Measurements from ENCODE around the gene HCN4.
"Not testable (repeated sequence)": the region's sequence is repeated elsewhere in the genome, so short reads cannot be mapped to it uniquely, and the experiment has no call there.

Gene HCN4

GRCh38 chr15:73368301-73369136 lies at the start of gene HCN4:
Gene HCN4 (minus strand): TSS chr15:73368958. CDS start chr15:73368270, 688 bp downstream.
- no peak for DNase-seq (ENCODE audit: low spot score)

- DNase-seq (ENCODE audit: low spot score) = no peak
Observed at GRCh38 chr15:73414876-73415275, 46.1 kb upstream of the HCN4 start.

DNA sequence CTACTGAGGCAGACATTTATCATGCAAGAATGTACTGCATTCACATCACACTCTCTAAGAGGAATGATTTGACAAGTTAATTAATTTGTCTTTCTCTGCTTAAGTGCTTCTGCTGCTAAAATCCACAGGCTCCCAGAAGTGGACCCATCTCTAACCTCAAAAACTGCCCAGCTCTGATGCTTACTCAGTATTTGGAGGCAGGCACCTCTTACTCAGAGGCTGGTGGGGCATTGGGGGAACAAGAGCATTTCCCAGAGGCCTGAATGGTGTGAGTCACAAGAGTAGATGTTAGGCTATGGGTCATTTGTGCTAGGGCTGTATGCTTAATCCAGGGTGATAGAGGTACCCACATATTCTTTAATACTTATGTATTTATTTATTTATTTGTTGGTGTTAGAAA lies 34.4 kb upstream of the HCN4 start:
- DNase-seq (ENCODE audit: low spot score) = peak; percentile 47

DNA sequence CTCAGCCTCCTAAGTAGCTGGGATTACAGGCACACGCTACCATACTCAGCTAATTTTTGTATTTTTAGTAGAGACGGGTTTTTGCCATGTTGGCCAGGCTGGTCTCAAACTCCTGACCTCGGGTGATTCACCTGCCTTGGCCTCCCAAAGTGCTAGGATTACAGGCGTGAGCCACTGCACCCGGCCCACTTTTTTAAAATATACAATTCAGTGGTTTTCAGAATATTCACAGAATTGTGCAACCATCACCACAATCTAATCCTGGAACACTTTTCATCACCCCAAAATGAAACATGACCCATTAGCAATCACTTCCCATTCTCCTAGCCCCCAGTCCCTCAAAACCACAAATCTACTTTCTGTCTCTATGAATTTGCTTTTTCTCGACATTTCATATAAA lies 31.5 kb upstream of the HCN4 start:
- DNase-seq (ENCODE audit: low spot score) = not testable (repeated sequence)

GRCh38 chr15:73398861-73399260 lies 30.1 kb upstream of the HCN4 start:
- no peak for DNase-seq (ENCODE audit: low spot score)

GRCh38 chr15:73397461-73397860 lies 28.7 kb upstream of the HCN4 start:
- DNase-seq (ENCODE audit: low spot score) = no peak

GRCh38 chr15:73395671-73396070 lies 26.9 kb upstream of the HCN4 start:
- no peak for DNase-seq (ENCODE audit: low spot score)

DNA sequence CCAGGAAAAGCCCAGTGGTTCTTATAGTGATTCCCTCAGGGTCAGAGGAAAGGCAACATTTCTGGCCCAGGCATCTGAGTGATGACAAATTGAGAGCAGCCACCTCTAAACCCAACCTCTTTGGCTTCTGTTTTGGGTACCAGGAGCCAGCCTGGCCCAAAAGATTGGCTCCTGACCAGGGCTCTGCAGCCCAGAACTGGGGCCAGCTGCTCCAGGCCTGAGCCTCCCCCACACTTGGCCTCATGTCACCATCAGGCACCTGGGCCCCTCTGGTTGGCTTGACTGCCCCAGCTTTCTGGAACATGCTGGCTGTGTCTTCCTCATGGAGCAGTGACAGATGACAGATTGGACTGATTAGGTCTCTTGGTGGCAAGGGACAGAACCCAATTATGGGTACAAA lies 26.0 kb upstream of the HCN4 start:
- DNase-seq (ENCODE audit: low spot score) = no peak

GRCh38 chr15:73393336-73393735 lies 24.6 kb upstream of the HCN4 start:
- DNase-seq (ENCODE audit: low spot score) = no peak

DNA sequence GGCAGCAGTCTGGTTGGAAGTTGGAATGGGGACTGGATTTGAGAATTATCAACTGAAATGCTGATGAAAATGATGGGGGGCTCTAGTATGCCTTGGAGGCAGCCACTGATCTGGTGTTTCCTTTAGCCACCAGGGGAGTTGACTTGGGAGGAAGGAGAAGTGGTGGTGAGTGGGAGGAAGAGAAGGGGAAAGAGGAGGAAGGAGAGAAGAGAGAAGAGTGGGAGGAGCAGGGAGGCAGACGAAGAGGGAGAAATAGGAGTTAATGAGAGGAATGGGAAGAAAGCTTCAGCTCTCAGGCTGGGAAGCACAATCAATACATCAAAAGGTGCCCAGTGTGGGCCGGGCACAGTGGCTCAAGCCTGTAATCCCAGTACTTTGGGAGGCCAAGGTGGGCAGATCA lies 23.3 kb upstream of the HCN4 start:
- no peak for DNase-seq (ENCODE audit: low spot score)

- DNase-seq (ENCODE audit: low spot score) = no peak
Observed at GRCh38 chr15:73391128-73391872, 22.5 kb upstream of the HCN4 start.

GRCh38 chr15:73389971-73390544 lies 21.3 kb upstream of the HCN4 start:
- no peak for DNase-seq (ENCODE audit: low spot score)

DNA sequence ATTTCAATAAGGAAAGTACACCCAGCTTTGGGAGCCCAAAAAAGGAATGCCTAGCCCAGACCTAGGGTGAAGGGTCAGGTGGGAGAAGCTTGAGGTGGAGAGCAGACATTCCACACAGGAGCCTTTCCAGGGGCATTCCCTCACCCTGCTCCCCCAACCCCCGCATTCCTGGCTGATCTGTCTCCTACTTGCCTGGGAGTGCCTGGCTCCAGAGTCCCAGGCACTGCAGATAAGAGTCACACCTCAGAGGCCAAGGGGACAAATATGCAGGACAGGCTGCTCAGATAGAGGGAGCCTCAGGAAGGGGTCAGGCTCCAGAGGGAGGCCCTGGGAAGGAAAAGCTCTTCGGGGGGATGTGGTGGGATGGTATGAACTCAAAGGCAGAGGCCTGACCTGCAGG lies 20.8 kb upstream of the HCN4 start:
- no peak for DNase-seq (ENCODE audit: low spot score)

DNA sequence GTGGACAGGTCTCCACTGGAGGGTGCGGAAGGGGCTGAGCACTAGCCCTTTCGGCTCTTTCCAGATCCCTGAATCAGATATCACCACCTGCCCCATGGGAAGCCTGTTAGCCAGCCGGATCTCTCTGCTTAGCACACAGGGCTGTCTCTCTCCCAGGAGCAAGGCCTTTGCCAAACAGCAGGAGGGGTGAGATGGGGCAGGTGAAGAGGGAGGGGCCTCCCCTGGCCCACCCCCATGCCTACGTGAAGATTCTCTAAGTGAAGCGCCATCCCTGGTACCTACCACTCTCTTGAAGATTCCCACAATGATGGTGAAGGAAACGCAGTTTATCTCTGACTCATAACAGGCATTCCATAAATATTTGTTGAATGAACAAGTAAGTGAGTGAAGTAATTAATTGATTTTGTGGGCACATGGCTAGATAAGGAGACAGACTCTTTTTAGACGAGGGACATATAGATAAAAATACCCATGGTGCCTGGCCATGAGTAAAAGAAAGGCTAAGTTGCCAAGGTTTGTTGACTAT lies 19.6 kb upstream of the HCN4 start:
- DNase-seq (ENCODE audit: low spot score) = peak; percentile 66

DNA sequence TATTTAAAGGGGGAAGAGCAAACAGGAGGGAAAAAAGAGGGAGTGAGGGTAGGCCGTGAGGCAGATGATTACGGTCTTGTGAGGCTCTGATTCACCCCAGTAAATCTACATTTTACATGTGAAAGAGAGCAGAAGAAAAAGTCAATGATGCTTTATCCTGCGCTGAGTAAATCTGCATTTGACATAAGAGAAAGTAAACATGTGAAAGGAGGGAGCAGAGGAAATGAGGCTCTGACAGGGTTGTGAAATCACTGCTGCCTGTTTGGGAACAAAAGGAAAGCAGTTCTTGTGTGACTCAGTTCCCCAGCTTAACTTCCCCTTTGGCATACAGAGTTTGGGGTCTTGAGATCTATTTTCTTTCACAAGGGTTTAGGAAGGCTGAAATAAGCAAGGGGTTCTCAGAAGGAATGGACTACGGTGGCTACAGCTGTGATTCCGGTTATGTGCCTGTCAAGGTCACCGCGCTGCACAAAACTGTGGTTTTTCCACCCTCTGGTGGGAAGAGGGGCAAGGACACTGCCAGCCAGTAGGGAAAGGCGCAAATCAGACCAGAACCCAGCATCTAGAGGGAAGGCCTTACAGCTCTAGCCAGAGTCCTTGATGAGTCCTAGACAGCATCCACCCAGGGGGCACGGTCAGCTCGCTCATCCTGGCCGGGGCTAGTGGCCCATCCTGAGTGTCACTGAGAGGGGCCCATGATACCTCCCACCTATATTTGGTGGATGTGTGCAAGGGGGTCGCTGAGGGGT lies 18.9 kb upstream of the HCN4 start:
- DNase-seq (ENCODE audit: low spot score) = no peak

DNA sequence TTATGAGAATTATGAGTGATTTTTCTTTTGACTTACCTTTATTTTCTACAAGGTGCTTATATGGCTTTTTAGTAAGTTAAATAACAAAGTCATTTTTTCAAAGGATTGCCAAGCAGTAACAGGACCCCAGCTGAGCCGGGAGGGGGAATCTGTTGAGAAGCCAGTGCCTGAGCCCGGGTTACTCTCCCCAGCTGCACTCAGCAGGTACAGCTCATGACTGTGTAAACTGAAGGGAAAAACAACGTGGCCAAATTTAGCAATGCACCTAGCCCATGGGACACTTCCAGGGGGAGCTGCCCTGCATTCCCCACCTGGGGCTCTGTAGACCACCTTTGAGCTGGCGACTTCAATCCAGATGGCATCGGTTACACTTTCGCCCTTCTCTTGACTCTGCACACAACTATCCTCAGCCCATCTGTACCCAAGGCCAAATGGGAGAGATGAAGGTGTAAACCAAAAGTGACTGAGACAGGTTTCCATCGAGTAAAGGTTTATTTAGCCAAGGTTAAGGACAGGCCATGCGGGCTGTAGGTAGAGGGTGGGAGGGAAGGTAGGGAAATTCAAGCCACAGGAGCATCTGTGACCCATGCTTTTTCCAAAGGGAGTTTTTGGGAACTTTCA lies 18.2 kb upstream of the HCN4 start:
- no peak for DNase-seq (ENCODE audit: low spot score)

DNA sequence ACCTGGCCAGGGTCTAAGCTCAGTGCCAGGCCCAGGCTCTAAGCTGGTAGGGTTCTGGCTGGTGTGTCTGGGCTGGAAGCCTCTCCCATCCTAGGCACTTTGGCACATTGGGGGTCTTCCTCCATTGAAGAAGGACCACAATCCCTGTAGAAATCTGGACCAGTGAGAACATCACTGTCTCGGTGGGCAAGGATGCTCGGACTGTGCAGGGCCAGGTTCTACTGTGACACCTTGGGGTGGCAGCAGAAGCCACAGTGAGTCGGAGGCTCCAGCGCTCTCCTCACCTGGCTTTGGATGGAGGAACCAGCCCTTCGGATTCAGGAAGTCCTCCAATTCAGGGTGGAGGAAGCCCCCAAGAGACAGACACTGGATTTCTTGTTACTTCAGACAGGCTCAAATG lies 17.5 kb upstream of the HCN4 start:
- no peak for DNase-seq (ENCODE audit: low spot score)

DNA sequence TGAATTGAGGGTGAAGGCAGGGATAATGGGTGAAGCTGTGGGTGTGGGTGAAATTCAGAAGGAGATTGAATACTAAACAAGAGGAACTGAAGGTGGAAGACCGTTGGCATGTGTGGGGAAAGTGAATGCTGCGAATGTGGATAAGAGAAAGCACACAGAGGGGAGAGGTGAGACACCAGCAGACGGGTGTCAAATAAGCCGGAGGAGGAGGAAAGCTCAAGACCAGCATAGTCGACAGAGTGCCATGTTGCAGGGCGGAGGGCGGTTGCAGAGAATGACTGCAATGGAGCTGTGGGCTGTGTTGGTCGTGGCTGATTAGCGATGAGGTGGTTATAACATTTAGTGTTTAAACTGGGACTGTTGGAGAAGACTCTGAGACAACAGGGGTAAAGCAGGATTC lies 16.4 kb upstream of the HCN4 start:
- DNase-seq (ENCODE audit: low spot score) = no peak

DNA sequence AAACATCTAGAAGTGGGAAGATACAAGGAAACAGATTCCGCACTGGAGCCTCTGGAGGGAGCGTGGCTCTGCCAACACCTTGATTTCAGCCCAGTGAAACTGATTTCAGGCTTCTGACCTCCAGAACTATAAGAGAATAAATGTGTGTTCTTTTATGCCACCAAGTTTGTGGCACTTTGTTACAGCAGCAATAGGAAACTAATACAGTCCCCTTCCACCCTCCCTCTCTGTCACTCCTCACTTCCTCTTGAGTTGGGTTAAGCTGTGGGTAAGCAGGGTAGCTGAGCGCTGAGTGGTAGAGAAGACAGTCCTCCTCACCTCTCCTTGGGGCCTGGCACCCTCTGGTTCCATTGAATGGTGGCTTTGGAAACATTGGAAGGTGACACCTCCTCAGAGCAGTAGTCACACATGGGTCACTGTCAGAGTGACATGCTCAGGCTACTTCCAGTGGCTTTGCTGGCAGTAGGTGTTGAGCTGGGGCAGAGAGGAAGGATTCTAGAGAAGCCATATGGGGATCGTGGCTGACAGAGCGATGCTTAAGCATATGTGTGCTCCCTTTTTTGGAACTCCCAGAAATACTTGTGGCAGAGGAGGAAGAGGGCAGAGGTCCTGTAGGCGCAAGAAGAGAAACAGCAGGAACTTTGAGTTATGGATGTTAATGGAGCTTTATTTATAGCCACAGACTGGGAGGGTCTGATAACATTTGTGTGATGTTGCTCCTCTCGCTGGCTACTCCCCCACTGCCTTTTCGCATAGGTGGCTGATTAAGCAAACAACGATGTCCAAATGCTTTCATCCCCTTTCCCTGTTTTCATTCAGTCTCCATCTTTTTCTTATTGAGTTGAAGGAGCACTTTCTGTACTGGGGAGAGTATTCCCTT lies 14.8 kb upstream of the HCN4 start:
- DNase-seq (ENCODE audit: low spot score) = no peak

GRCh38 chr15:73382115-73382514 lies 13.4 kb upstream of the HCN4 start:
- no peak for DNase-seq (ENCODE audit: low spot score)

DNA sequence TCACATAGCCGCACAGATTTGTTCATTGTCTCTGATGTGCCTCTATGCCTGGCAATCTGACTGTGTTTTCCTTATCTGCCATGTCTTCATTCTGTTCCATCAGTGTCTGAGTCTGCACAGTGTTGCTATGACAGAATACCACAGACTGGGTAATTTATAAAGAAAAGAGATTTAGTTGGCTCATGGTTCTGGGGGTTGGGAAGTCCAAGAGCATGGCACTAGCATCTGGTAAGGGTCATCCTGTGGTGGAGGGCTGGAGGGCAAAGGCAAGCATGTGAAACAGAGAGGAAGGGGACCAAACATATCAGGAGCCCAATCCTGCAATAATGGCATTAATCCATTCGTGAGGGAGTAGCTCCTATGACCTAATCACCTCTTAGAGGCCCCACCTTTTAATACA lies 11.9 kb upstream of the HCN4 start:
- DNase-seq (ENCODE audit: low spot score) = no peak

Measured in RKO (cell line).